Measurements from ENCODE around the gene STX18. TPM values are rescaled to one million over a fixed set of nuclear protein-coding genes. Genes with fewer than 3 reads are reported as not detected.

STX18 gene
- polyA plus RNA-seq (2013): 25.7 TPM

DNA sequence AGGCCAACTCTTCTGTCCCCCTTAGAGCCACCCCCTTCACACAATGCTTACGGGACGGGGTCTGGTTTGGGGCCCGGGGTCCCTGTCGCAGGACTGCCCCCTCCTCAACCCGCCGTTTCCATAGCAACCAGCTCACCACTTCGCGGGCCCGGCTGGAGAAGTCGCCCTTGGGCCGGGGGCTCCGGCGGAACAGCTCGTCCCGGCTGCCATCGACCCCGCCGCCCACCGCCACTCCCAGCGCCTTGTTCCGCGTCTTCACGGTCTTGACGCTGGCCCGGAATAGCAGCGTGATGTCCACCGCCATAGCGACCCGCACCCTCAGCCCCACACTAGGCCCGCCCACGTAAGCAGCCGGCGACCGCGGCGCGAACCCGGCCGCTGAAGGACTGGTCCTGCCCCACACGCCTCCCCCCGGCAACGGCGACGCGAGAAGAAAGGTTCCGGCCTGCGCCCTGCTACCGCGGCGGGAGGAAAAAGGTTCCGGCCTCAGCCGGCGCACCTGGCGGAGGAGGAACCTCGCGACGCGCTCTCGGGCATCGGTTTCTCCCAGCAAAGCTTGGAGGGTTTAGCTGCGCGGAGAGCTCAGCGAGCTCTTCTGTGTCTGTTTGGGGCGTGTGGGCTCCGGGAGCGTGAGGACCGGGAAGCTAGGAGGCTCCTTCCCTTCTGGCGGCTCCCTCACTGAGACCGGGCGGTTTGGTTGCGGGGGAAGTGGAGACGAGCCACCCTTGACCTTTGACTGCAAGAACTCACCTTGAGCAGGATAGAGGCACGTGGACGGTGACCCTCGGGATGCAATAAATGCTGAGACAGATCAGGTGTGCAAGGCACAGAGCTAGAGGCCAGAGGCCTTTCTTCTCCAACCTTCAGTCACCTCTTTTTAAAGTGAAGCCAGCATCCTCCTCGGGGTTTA lies at the start of gene STX18:
Gene STX18 (minus strand): TSS at position 388 of the 910 bp plus-strand sequence. CDS start 84 bp downstream, at position 304.
- peak; percentile 90 to 96 (median 93) for DNase-seq
- H3K4me1 ChIP-seq (ENCODE audit: control extremely low read depth in 1 of 4, control insufficient read depth in 4 of 4, insufficient read depth in 4 of 4, low read length in 3 of 4): peaks cover 8 to 30% (median 19%) of the 10 kb centered on the region in 4 experiments
- ChIA-PET CTCF (interaction anchor here (0.7 to 2.0 kb wide), 7 partner anchors 9 to 129 kb away, joined by 3 to 7 read pairs (median 3); no protein-coding TSS in a partner anchor), POLR2A (interaction anchor here (1.1 kb wide), 1 partner anchor 18 kb away, joined by 3 read pairs; no protein-coding TSS in a partner anchor)
- H3K27me3 ChIP-seq (replicated peaks in 2 of 5; ENCODE audit: control insufficient read depth in 4 of 5, insufficient read depth in 5 of 5, low read length in 4 of 5): no peaks in the 10 kb centered on the region
- H3K27ac ChIP-seq (ENCODE audit: insufficient read depth in 1 of 2, low read depth in 1 of 2, low read length in 2 of 2, poor library complexity in 1 of 2, severe bottlenecking in 2 of 2): peak within 1 kb of the TSS; percentile 84 to 90
- WGBS (ENCODE audit: insufficient coverage): 0% methylated on average over 43 of the region's 76 CpGs
- H3K9me3 ChIP-seq (ENCODE audit: control extremely low read depth in 1 of 5, control insufficient read depth in 4 of 5, insufficient read depth in 2 of 5, low read depth in 1 of 5, low read length in 4 of 5): no peaks in the 10 kb centered on the region
- peaks cover 0 to 5% (median 0%) of the 10 kb centered on the region in 4 experiments for H3K36me3 ChIP-seq (ENCODE audit: control insufficient read depth in 4 of 4, insufficient read depth in 4 of 4, low read length in 3 of 4)
- peak within 1 kb of the TSS; percentile 82 to 95 (median 91) for H3K4me3 ChIP-seq (ENCODE audit: control insufficient read depth in 1 of 7, extremely low read depth in 1 of 7, insufficient read depth in 4 of 7, low read depth in 2 of 7, low read length in 6 of 7)

DNA sequence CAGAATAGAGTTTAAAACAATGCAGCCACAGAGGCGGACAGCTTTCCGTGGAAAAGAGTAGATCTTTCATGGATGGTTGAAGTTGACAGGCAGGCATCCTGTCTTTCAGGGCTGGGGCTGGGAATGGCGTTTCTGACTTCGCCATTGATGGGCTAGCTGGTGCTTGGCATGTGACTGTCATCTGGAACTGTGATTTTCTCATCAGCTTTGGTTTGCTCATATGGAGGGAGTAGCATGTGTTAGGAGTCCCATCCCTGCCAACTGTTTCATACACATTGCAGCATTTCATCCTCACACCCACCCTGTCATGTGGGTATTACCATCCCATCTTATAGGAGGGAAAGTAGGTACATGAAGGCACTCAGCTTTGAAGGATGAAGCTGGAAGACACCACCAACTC lies 49.2 kb upstream of the STX18 start:
- no peak overlapping the region for H3K27ac ChIP-seq (ENCODE audit: insufficient read depth in 1 of 2, low read depth in 1 of 2, low read length in 2 of 2, poor library complexity in 1 of 2, severe bottlenecking in 2 of 2)
- peaks cover 0 to 21% (median 6%) of the 10 kb centered on the region in 5 experiments for H3K9me3 ChIP-seq (ENCODE audit: control extremely low read depth in 1 of 5, control insufficient read depth in 4 of 5, insufficient read depth in 2 of 5, low read depth in 1 of 5, low read length in 4 of 5)
- H3K4me3 ChIP-seq (ENCODE audit: control insufficient read depth in 1 of 7, extremely low read depth in 1 of 7, insufficient read depth in 4 of 7, low read depth in 2 of 7, low read length in 6 of 7): no peak overlapping the region
- H3K36me3 ChIP-seq (ENCODE audit: control insufficient read depth in 4 of 4, insufficient read depth in 4 of 4, low read length in 3 of 4): peaks cover 0 to 7% (median 0%) of the 10 kb centered on the region in 4 experiments
- no peaks in the 10 kb centered on the region for H3K27me3 ChIP-seq (replicated peaks in 2 of 5; ENCODE audit: control insufficient read depth in 4 of 5, insufficient read depth in 5 of 5, low read length in 4 of 5)
- 100% methylated on average over 4 of the region's 4 CpGs for WGBS (ENCODE audit: insufficient coverage)
- CTCF ChIA-PET: no interaction called here
- no peaks in the 10 kb centered on the region for H3K4me1 ChIP-seq (ENCODE audit: control extremely low read depth in 1 of 4, control insufficient read depth in 4 of 4, insufficient read depth in 4 of 4, low read length in 3 of 4)
- no peak for DNase-seq
- POLR2A ChIA-PET: no interaction called here

DNA sequence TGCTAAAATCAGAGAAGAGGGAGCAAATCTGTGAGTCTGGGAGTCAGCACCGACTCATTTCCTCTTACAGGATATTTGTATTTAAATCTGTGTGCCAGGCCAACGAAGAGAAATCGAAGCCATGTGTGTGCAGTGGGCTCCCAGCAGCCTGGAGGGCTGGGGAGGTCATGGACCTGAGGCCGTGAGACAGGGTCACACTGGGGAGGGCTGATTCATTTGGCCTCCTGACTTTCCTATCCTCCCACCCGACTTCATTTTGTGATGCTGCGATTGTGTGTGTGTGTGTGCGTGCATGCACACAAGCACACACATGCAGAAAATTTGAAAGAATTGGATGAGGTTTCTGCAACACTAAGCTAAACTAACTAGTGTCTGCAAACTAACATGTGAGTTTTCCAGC lies 48.7 kb upstream of the STX18 start:
- no peak overlapping the region for H3K4me3 ChIP-seq (ENCODE audit: control insufficient read depth in 1 of 7, extremely low read depth in 1 of 7, insufficient read depth in 4 of 7, low read depth in 2 of 7, low read length in 6 of 7)
- WGBS (ENCODE audit: insufficient coverage): 89% methylated on average over 3 of the region's 7 CpGs
- ChIA-PET POLR2A (no interaction called here), CTCF (no interaction called here)
- H3K27ac ChIP-seq (ENCODE audit: insufficient read depth in 1 of 2, low read depth in 1 of 2, low read length in 2 of 2, poor library complexity in 1 of 2, severe bottlenecking in 2 of 2): no peak overlapping the region
- peaks cover 0 to 19% (median 4%) of the 10 kb centered on the region in 5 experiments for H3K9me3 ChIP-seq (ENCODE audit: control extremely low read depth in 1 of 5, control insufficient read depth in 4 of 5, insufficient read depth in 2 of 5, low read depth in 1 of 5, low read length in 4 of 5)
- peaks cover 0 to 7% (median 0%) of the 10 kb centered on the region in 4 experiments for H3K36me3 ChIP-seq (ENCODE audit: control insufficient read depth in 4 of 4, insufficient read depth in 4 of 4, low read length in 3 of 4)
- no peaks in the 10 kb centered on the region for H3K27me3 ChIP-seq (replicated peaks in 2 of 5; ENCODE audit: control insufficient read depth in 4 of 5, insufficient read depth in 5 of 5, low read length in 4 of 5)
- no peaks in the 10 kb centered on the region for H3K4me1 ChIP-seq (ENCODE audit: control extremely low read depth in 1 of 4, control insufficient read depth in 4 of 4, insufficient read depth in 4 of 4, low read length in 3 of 4)
- no peak for DNase-seq

DNA sequence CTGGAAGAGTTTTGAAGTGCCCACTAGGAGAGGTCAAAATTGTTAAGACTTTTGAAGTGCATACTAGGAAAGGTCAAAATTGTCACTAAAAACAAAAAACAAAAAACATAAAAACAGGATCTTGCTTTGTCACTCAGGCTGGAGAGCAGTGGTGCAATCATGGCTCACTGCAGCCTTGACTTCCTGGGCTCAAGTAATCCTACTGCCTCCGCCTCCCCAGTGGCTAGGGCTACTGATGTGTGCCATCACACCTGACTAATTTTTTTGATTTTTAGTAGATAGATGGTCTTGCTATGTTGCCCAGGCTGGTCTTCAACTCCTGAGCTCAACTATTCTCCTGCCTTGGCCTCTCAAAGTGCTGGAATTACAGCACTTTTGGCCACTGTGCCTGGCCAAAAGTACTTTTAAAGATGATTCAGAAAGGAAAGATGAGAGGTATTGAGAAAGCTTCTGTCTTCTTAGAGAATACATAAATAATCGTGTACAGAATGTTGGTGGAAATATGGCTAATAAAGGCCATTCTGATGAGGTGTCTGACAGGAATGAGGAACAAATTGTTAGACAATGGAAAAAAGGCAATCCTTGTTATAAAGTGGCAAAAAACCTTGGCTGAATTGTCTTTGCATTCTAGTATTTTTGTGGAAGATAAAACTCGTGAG lies 43.3 kb upstream of the STX18 start:
- Histone ChIP-seq H3K4me3 (ENCODE audit: control insufficient read depth in 1 of 7, extremely low read depth in 1 of 7, insufficient read depth in 4 of 7, low read depth in 2 of 7, low read length in 6 of 7) (no peak overlapping the region), H3K27me3 (replicated peaks in 2 of 5; ENCODE audit: control insufficient read depth in 4 of 5, insufficient read depth in 5 of 5, low read length in 4 of 5) (no peaks in the 10 kb centered on the region), H3K36me3 (ENCODE audit: control insufficient read depth in 4 of 4, insufficient read depth in 4 of 4, low read length in 3 of 4) (no peaks in the 10 kb centered on the region), H3K9me3 (ENCODE audit: control extremely low read depth in 1 of 5, control insufficient read depth in 4 of 5, insufficient read depth in 2 of 5, low read depth in 1 of 5, low read length in 4 of 5) (peaks cover 0 to 5% (median 0%) of the 10 kb centered on the region in 5 experiments), H3K4me1 (ENCODE audit: control extremely low read depth in 1 of 4, control insufficient read depth in 4 of 4, insufficient read depth in 4 of 4, low read length in 3 of 4) (no peaks in the 10 kb centered on the region), H3K27ac (ENCODE audit: insufficient read depth in 1 of 2, low read depth in 1 of 2, low read length in 2 of 2, poor library complexity in 1 of 2, severe bottlenecking in 2 of 2) (no peak overlapping the region)
- DNase-seq: no peak
- WGBS (ENCODE audit: insufficient coverage): 90% methylated on average over 3 of the region's 3 CpGs
- POLR2A ChIA-PET: no interaction called here
- CTCF ChIA-PET: no interaction called here

DNA sequence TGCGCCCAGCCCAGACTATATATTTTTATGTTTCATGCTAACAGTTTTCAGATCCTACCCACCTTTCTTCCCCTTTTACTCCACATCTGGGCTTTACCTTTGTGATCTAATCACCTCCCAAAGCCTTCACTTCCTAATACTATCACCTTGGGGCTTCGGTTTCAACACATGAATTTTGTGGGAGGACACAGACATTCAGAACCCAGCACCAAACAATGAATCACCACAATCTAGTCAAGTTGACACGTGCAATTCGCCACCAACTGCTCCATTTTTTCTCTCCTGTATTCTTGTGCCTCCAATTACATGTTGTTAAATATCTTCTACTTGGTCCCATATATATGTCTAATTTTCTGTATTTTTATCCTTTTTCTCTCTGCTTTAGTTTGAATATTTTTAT lies 41.8 kb upstream of the STX18 start:
- no peak overlapping the region for H3K4me3 ChIP-seq (ENCODE audit: control insufficient read depth in 1 of 7, extremely low read depth in 1 of 7, insufficient read depth in 4 of 7, low read depth in 2 of 7, low read length in 6 of 7)
- H3K36me3 ChIP-seq (ENCODE audit: control insufficient read depth in 4 of 4, insufficient read depth in 4 of 4, low read length in 3 of 4): no peaks in the 10 kb centered on the region
- ChIA-PET CTCF (no interaction called here), POLR2A (no interaction called here)
- H3K27me3 ChIP-seq (replicated peaks in 2 of 5; ENCODE audit: control insufficient read depth in 4 of 5, insufficient read depth in 5 of 5, low read length in 4 of 5): no peaks in the 10 kb centered on the region
- peaks cover 0 to 5% (median 0%) of the 10 kb centered on the region in 5 experiments for H3K9me3 ChIP-seq (ENCODE audit: control extremely low read depth in 1 of 5, control insufficient read depth in 4 of 5, insufficient read depth in 2 of 5, low read depth in 1 of 5, low read length in 4 of 5)
- no peaks in the 10 kb centered on the region for H3K4me1 ChIP-seq (ENCODE audit: control extremely low read depth in 1 of 4, control insufficient read depth in 4 of 4, insufficient read depth in 4 of 4, low read length in 3 of 4)
- 100% methylated on average over 1 of the region's 4 CpGs for WGBS (ENCODE audit: insufficient coverage)
- H3K27ac ChIP-seq (ENCODE audit: insufficient read depth in 1 of 2, low read depth in 1 of 2, low read length in 2 of 2, poor library complexity in 1 of 2, severe bottlenecking in 2 of 2): no peak overlapping the region
- no peak for DNase-seq

DNA sequence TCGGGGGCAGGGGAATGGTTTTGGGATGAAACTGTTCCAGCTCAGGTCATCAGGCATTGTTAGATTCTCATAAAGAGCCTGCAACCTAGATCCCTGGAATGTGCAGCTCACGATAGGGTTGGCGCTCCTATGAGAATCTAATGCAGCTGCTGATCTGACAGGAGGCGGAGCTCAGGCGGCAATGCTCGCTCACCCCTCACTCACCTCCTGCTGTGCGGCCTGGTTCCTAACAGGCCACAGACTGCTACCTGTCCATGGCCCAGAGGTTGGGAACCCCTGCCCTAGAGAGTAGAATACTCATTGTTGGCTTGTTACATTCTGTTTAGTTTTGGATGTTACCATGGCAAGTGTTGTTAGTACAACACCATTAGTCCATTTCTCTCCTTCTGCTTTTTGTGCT lies 40.8 kb upstream of the STX18 start:
- Histone ChIP-seq H3K27me3 (replicated peaks in 2 of 5; ENCODE audit: control insufficient read depth in 4 of 5, insufficient read depth in 5 of 5, low read length in 4 of 5) (no peaks in the 10 kb centered on the region), H3K4me3 (ENCODE audit: control insufficient read depth in 1 of 7, extremely low read depth in 1 of 7, insufficient read depth in 4 of 7, low read depth in 2 of 7, low read length in 6 of 7) (no peak overlapping the region), H3K27ac (ENCODE audit: insufficient read depth in 1 of 2, low read depth in 1 of 2, low read length in 2 of 2, poor library complexity in 1 of 2, severe bottlenecking in 2 of 2) (no peak overlapping the region), H3K4me1 (ENCODE audit: control extremely low read depth in 1 of 4, control insufficient read depth in 4 of 4, insufficient read depth in 4 of 4, low read length in 3 of 4) (no peaks in the 10 kb centered on the region), H3K36me3 (ENCODE audit: control insufficient read depth in 4 of 4, insufficient read depth in 4 of 4, low read length in 3 of 4) (no peaks in the 10 kb centered on the region), H3K9me3 (ENCODE audit: control extremely low read depth in 1 of 5, control insufficient read depth in 4 of 5, insufficient read depth in 2 of 5, low read depth in 1 of 5, low read length in 4 of 5) (peaks cover 0 to 5% (median 0%) of the 10 kb centered on the region in 5 experiments)
- DNase-seq: no peak
- ChIA-PET CTCF (no interaction called here), POLR2A (no interaction called here)
- WGBS (ENCODE audit: insufficient coverage): 98% methylated on average over 7 of the region's 7 CpGs

DNA sequence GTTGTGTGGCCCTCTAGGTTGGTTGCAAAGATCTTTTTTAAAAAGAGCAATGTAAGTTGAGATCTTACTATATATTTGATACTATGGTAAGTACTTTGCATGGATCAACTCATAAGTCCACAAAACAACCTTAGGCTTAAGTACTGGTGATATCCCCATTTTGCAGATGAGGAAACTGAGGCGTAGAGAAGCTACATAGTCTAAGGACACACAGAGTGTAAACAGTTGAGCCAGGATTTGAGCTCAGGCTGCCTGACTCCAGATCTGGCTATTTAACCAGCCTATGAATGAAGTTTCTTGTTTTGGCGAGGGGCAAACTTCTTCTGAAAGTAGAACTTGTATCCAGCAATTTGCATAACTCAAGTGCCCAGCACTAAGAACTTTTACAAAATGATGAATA lies 38.6 kb upstream of the STX18 start:
- DNase-seq: no peak
- POLR2A ChIA-PET: no interaction called here
- CTCF ChIA-PET: interaction anchor here (1.5 kb wide), 1 partner anchor 14 kb away, joined by 3 read pairs; no protein-coding TSS in a partner anchor
- peaks cover 0 to 3% (median 1%) of the 10 kb centered on the region in 4 experiments for H3K4me1 ChIP-seq (ENCODE audit: control extremely low read depth in 1 of 4, control insufficient read depth in 4 of 4, insufficient read depth in 4 of 4, low read length in 3 of 4)
- WGBS (ENCODE audit: insufficient coverage): 100% methylated on average over 2 of the region's 2 CpGs
- H3K4me3 ChIP-seq (ENCODE audit: control insufficient read depth in 1 of 7, extremely low read depth in 1 of 7, insufficient read depth in 4 of 7, low read depth in 2 of 7, low read length in 6 of 7): no peak overlapping the region
- H3K27ac ChIP-seq (ENCODE audit: insufficient read depth in 1 of 2, low read depth in 1 of 2, low read length in 2 of 2, poor library complexity in 1 of 2, severe bottlenecking in 2 of 2): no peak overlapping the region
- peaks cover 0 to 3% (median 0%) of the 10 kb centered on the region in 5 experiments for H3K27me3 ChIP-seq (replicated peaks in 2 of 5; ENCODE audit: control insufficient read depth in 4 of 5, insufficient read depth in 5 of 5, low read length in 4 of 5)
- H3K36me3 ChIP-seq (ENCODE audit: control insufficient read depth in 4 of 4, insufficient read depth in 4 of 4, low read length in 3 of 4): no peaks in the 10 kb centered on the region
- no peaks in the 10 kb centered on the region for H3K9me3 ChIP-seq (ENCODE audit: control extremely low read depth in 1 of 5, control insufficient read depth in 4 of 5, insufficient read depth in 2 of 5, low read depth in 1 of 5, low read length in 4 of 5)
